ENCODE data around the gene PSD4. TPM values are rescaled to one million over a fixed set of nuclear protein-coding genes. Genes with fewer than 3 reads are reported as not detected.
A peak's percentile ranks its signal among the peaks of the same experiment; 100 is the strongest.

Gene PSD4
- total RNA-seq, 1 experiment from 2014 or later: 1.0 TPM

- H3K79me2 ChIP-seq (ENCODE audit: insufficient read depth, low read length): no peaks in the 10 kb centered on the region
- no peak overlapping the region for H2BK12ac ChIP-seq (ENCODE audit: insufficient read length, low read depth, low read length)
- H3K9ac ChIP-seq (ENCODE audit: extremely low read depth, insufficient read length, low read length): no peak overlapping the region
- H2BK120ac ChIP-seq (ENCODE audit: low read depth, low read length, poor library complexity, severe bottlenecking): no peak overlapping the region
- no peaks in the 10 kb centered on the region for H3K27me3 ChIP-seq (ENCODE audit: insufficient read depth, low read length)
- H3K9me3 Mint-ChIP-seq: no peaks in the 10 kb centered on the region; a peak in 1 of 5 replicates
- H3K4me1 Mint-ChIP-seq: peaks cover 7 to 13% of the 10 kb centered on the region in 2 experiments
- H3K36me3 Mint-ChIP-seq (ENCODE audit: insufficient read depth in 1 of 3, low read depth in 3 of 3): no peaks in the 10 kb centered on the region; a peak in 1 of 7 replicates
- H4K20me1 ChIP-seq (ENCODE audit: control insufficient read depth, insufficient read depth, insufficient read length): no peaks in the 10 kb centered on the region
- 0 out of 7 replicates have a peak overlapping the region, but pooled peaks of 1 of the 3 experiments have one; percentile 18 for H3K27ac Mint-ChIP-seq
- H4K5ac ChIP-seq (ENCODE audit: insufficient read length, low read depth, low read length): no peak overlapping the region
- no CpG with 5 or more reads among the region's 10 CpGs for WGBS (ENCODE audit: extremely low coverage, insufficient read length, low lambda C conversion rate)
- no peaks in the 10 kb centered on the region; the same call in 1 of the 2 replicates for H3K4me1 ChIP-seq (ENCODE audit: insufficient read depth, low read length)
- H2BK5ac ChIP-seq (ENCODE audit: insufficient read length, low read length): no peak overlapping the region
- no peak overlapping the region for H3T11ph ChIP-seq (ENCODE audit: low read length)
- H3K56ac ChIP-seq (ENCODE audit: insufficient read length, low read depth, low read length): no peak overlapping the region
- no peak for TF ChIP-seq CTCF (conservative IDR thresholded peaks at IDR 0.05)
- H2AFZ ChIP-seq (ENCODE audit: low read length): no peak overlapping the region
- no peaks in the 10 kb centered on the region for H3K23me2 ChIP-seq (ENCODE audit: insufficient read length, low read depth, low read length, poor library complexity, severe bottlenecking)
- 0 out of 2 replicates have a peak overlapping the region, but pooled peaks have one; percentile 13 for H3K14ac ChIP-seq (ENCODE audit: insufficient read depth, low read length)
- H3K9me3 ChIP-seq (ENCODE audit: control insufficient read depth, low read depth, low read length): no peaks in the 10 kb centered on the region
- no peak for DNase-seq
- no peak overlapping the region for H3K27ac ChIP-seq (ENCODE audit: insufficient read length, low read depth, low read length)
- no peak overlapping the region for H2AK5ac ChIP-seq (ENCODE audit: insufficient read length, low read length)
- peaks cover 4% of the 10 kb centered on the region for H3K27me3 Mint-ChIP-seq (ENCODE audit: low read depth)
- H3K4ac ChIP-seq (ENCODE audit: low read depth, low read length): no peak overlapping the region
- H2BK20ac ChIP-seq (ENCODE audit: low read depth, low read length, poor library complexity, severe bottlenecking): no peak overlapping the region
- H4K8ac ChIP-seq (replicated peaks; ENCODE audit: insufficient read length, low read depth, low read length): no peak overlapping the region
- H2BK15ac ChIP-seq (ENCODE audit: low read depth, low read length): no peak overlapping the region
- H3K4me2 ChIP-seq (ENCODE audit: insufficient read depth, insufficient read length, low read length): no peak overlapping the region
- no peak overlapping the region for H3K23ac ChIP-seq (ENCODE audit: insufficient read length, low read depth, low read length)
- H3K79me1 ChIP-seq (ENCODE audit: insufficient read depth, low read depth, low read length, poor library complexity, severe bottlenecking): no peaks in the 10 kb centered on the region
- no peak overlapping the region for H3K4me3 Mint-ChIP-seq
- H4K91ac ChIP-seq (ENCODE audit: insufficient read length, low read depth, low read length): no peak overlapping the region
- H3K18ac ChIP-seq (ENCODE audit: insufficient read length, low read depth, low read length): no peak overlapping the region
These were observed 12.1 kb downstream of the PSD4 start for GRCh38 chr2:113185664-113186432.
